ENCODE data around the gene NCOA3.
"Not testable (repeated sequence)": the region's sequence is repeated elsewhere in the genome, so short reads cannot be mapped to it uniquely, and the experiment has no call there.

The NCOA3 gene

GRCh38 chr20:47489448-47489872, 12.2 kb upstream of the NCOA3 start:
- H3K4me3 ChIP-seq (ENCODE audit: low read length in 2 of 2), result no peak overlapping the region
- H3K4me1 ChIP-seq (ENCODE audit: control insufficient read depth in 2 of 2, insufficient read depth in 2 of 2, low read length in 2 of 2), result peaks cover 6 to 15% of the 10 kb centered on the region in 2 donors
- no peak overlapping the region for H3K9ac ChIP-seq (ENCODE audit: low read depth in 1 of 2, low read length in 2 of 2)
- H3K27me3 ChIP-seq (ENCODE audit: control insufficient read depth in 2 of 2, insufficient read depth in 2 of 2, low read length in 2 of 2), result no peaks in the 10 kb centered on the region
- no peaks in the 10 kb centered on the region for H3K36me3 ChIP-seq (ENCODE audit: control insufficient read depth in 2 of 2, insufficient read depth in 2 of 2, low read length in 2 of 2)
- H3K9me3 ChIP-seq (ENCODE audit: control insufficient read depth in 2 of 2, low read length in 2 of 2), result no peaks in the 10 kb centered on the region
- H3K27ac ChIP-seq (ENCODE audit: low read depth in 2 of 2, low read length in 2 of 2), result no peak overlapping the region

- Histone ChIP-seq H3K36me3 (ENCODE audit: control insufficient read depth in 2 of 2, insufficient read depth in 2 of 2, low read length in 2 of 2) (no peaks in the 10 kb centered on the region), H3K9me3 (ENCODE audit: control insufficient read depth in 2 of 2, low read length in 2 of 2) (no peaks in the 10 kb centered on the region), H3K4me3 (ENCODE audit: low read length in 2 of 2) (no peak overlapping the region), H3K27me3 (ENCODE audit: control insufficient read depth in 2 of 2, insufficient read depth in 2 of 2, low read length in 2 of 2) (no peaks in the 10 kb centered on the region), H3K27ac (ENCODE audit: low read depth in 2 of 2, low read length in 2 of 2) (no peak overlapping the region), H3K4me1 (ENCODE audit: control insufficient read depth in 2 of 2, insufficient read depth in 2 of 2, low read length in 2 of 2) (peaks cover 6 to 15% of the 10 kb centered on the region in 2 donors), H3K9ac (ENCODE audit: low read depth in 1 of 2, low read length in 2 of 2) (no peak overlapping the region)
These were observed 10.9 kb upstream of the NCOA3 start for GRCh38 chr20:47490795-47491194.

GRCh38 chr20:47492284-47492683, 9.4 kb upstream of the NCOA3 start:
- H3K36me3 ChIP-seq (ENCODE audit: control insufficient read depth in 2 of 2, insufficient read depth in 2 of 2, low read length in 2 of 2), result no peaks in the 10 kb centered on the region
- H3K4me3 ChIP-seq (ENCODE audit: low read length in 2 of 2), result no peak overlapping the region
- no peaks in the 10 kb centered on the region for H3K9me3 ChIP-seq (ENCODE audit: control insufficient read depth in 2 of 2, low read length in 2 of 2)
- H3K9ac ChIP-seq (ENCODE audit: low read depth in 1 of 2, low read length in 2 of 2), result no peak overlapping the region
- peaks cover 6 to 15% of the 10 kb centered on the region in 2 donors for H3K4me1 ChIP-seq (ENCODE audit: control insufficient read depth in 2 of 2, insufficient read depth in 2 of 2, low read length in 2 of 2)
- peak overlapping the region in 1 of 2 donors; percentile 75 for H3K27ac ChIP-seq (ENCODE audit: low read depth in 2 of 2, low read length in 2 of 2)
- no peaks in the 10 kb centered on the region for H3K27me3 ChIP-seq (ENCODE audit: control insufficient read depth in 2 of 2, insufficient read depth in 2 of 2, low read length in 2 of 2)

- peak overlapping the region in 1 of 2 donors; percentile 51 for H3K4me3 ChIP-seq (ENCODE audit: low read length in 2 of 2)
These were observed 8.3 kb upstream of the NCOA3 start for GRCh38 chr20:47493175-47493962.

GRCh38 chr20:47493963-47494293, 7.8 kb upstream of the NCOA3 start:
- Histone ChIP-seq H3K4me3 (ENCODE audit: low read length in 2 of 2) (peak overlapping the region in 1 of 2 donors; percentile 51), H3K9me3 (ENCODE audit: control insufficient read depth in 2 of 2, low read length in 2 of 2) (no peaks in the 10 kb centered on the region), H3K27me3 (ENCODE audit: control insufficient read depth in 2 of 2, insufficient read depth in 2 of 2, low read length in 2 of 2) (no peaks in the 10 kb centered on the region), H3K9ac (ENCODE audit: low read depth in 1 of 2, low read length in 2 of 2) (peak overlapping the region in 1 of 2 donors; percentile 37), H3K27ac (ENCODE audit: low read depth in 2 of 2, low read length in 2 of 2) (peak overlapping the region; percentile 71 to 75), H3K36me3 (ENCODE audit: control insufficient read depth in 2 of 2, insufficient read depth in 2 of 2, low read length in 2 of 2) (no peaks in the 10 kb centered on the region), H3K4me1 (ENCODE audit: control insufficient read depth in 2 of 2, insufficient read depth in 2 of 2, low read length in 2 of 2) (peaks cover 6 to 18% of the 10 kb centered on the region in 2 donors)

More at GRCh38 chr20:47493175-47493962, 8.3 kb upstream of the NCOA3 start:
- Histone ChIP-seq H3K36me3 (ENCODE audit: control insufficient read depth in 2 of 2, insufficient read depth in 2 of 2, low read length in 2 of 2) (no peaks in the 10 kb centered on the region), H3K9me3 (ENCODE audit: control insufficient read depth in 2 of 2, low read length in 2 of 2) (no peaks in the 10 kb centered on the region), H3K4me1 (ENCODE audit: control insufficient read depth in 2 of 2, insufficient read depth in 2 of 2, low read length in 2 of 2) (peaks cover 6 to 17% of the 10 kb centered on the region in 2 donors), H3K27ac (ENCODE audit: low read depth in 2 of 2, low read length in 2 of 2) (peak overlapping the region; percentile 71 to 75), H3K27me3 (ENCODE audit: control insufficient read depth in 2 of 2, insufficient read depth in 2 of 2, low read length in 2 of 2) (no peaks in the 10 kb centered on the region), H3K9ac (ENCODE audit: low read depth in 1 of 2, low read length in 2 of 2) (peak overlapping the region; percentile 37 to 38)

GRCh38 chr20:47494606-47495005, 7.1 kb upstream of the NCOA3 start:
- H3K36me3 ChIP-seq (ENCODE audit: control insufficient read depth in 2 of 2, insufficient read depth in 2 of 2, low read length in 2 of 2); H3K27me3 ChIP-seq (ENCODE audit: control insufficient read depth in 2 of 2, insufficient read depth in 2 of 2, low read length in 2 of 2); H3K27ac ChIP-seq (ENCODE audit: low read depth in 2 of 2, low read length in 2 of 2); H3K9ac ChIP-seq (ENCODE audit: low read depth in 1 of 2, low read length in 2 of 2); H3K4me3 ChIP-seq (ENCODE audit: low read length in 2 of 2); H3K9me3 ChIP-seq (ENCODE audit: control insufficient read depth in 2 of 2, low read length in 2 of 2): not testable (repeated sequence)
- peaks cover 6 to 18% of the 10 kb centered on the region in 2 donors for H3K4me1 ChIP-seq (ENCODE audit: control insufficient read depth in 2 of 2, insufficient read depth in 2 of 2, low read length in 2 of 2)

GRCh38 chr20:47496118-47496517, 5.6 kb upstream of the NCOA3 start:
- H3K4me1 ChIP-seq (ENCODE audit: control insufficient read depth in 2 of 2, insufficient read depth in 2 of 2, low read length in 2 of 2), result peaks cover 6 to 19% of the 10 kb centered on the region in 2 donors
- H3K4me3 ChIP-seq (ENCODE audit: low read length in 2 of 2), result no peak overlapping the region
- no peaks in the 10 kb centered on the region for H3K9me3 ChIP-seq (ENCODE audit: control insufficient read depth in 2 of 2, low read length in 2 of 2)
- no peaks in the 10 kb centered on the region for H3K36me3 ChIP-seq (ENCODE audit: control insufficient read depth in 2 of 2, insufficient read depth in 2 of 2, low read length in 2 of 2)
- no peak overlapping the region for H3K9ac ChIP-seq (ENCODE audit: low read depth in 1 of 2, low read length in 2 of 2)
- no peak overlapping the region for H3K27ac ChIP-seq (ENCODE audit: low read depth in 2 of 2, low read length in 2 of 2)
- H3K27me3 ChIP-seq (ENCODE audit: control insufficient read depth in 2 of 2, insufficient read depth in 2 of 2, low read length in 2 of 2), result no peaks in the 10 kb centered on the region

- Histone ChIP-seq H3K9me3 (ENCODE audit: control insufficient read depth in 2 of 2, low read length in 2 of 2) (no peaks in the 10 kb centered on the region), H3K27ac (ENCODE audit: low read depth in 2 of 2, low read length in 2 of 2) (no peak overlapping the region)
These were observed 3.1 kb upstream of the NCOA3 start for GRCh38 chr20:47498606-47499005.

GRCh38 chr20:47499053-47499452, 2.6 kb upstream of the NCOA3 start:
- Histone ChIP-seq H3K36me3 (ENCODE audit: control insufficient read depth in 2 of 2, insufficient read depth in 2 of 2, low read length in 2 of 2) (no peaks in the 10 kb centered on the region), H3K9me3 (ENCODE audit: control insufficient read depth in 2 of 2, low read length in 2 of 2) (no peaks in the 10 kb centered on the region), H3K27me3 (ENCODE audit: control insufficient read depth in 2 of 2, insufficient read depth in 2 of 2, low read length in 2 of 2) (no peaks in the 10 kb centered on the region), H3K9ac (ENCODE audit: low read depth in 1 of 2, low read length in 2 of 2) (no peak overlapping the region), H3K27ac (ENCODE audit: low read depth in 2 of 2, low read length in 2 of 2) (no peak overlapping the region), H3K4me3 (ENCODE audit: low read length in 2 of 2) (no peak overlapping the region), H3K4me1 (ENCODE audit: control insufficient read depth in 2 of 2, insufficient read depth in 2 of 2, low read length in 2 of 2) (peaks cover 2 to 13% of the 10 kb centered on the region in 2 donors)

More at GRCh38 chr20:47498606-47499005, 3.1 kb upstream of the NCOA3 start:
- no peaks in the 10 kb centered on the region for H3K27me3 ChIP-seq (ENCODE audit: control insufficient read depth in 2 of 2, insufficient read depth in 2 of 2, low read length in 2 of 2)
- peaks cover 5 to 17% of the 10 kb centered on the region in 2 donors for H3K4me1 ChIP-seq (ENCODE audit: control insufficient read depth in 2 of 2, insufficient read depth in 2 of 2, low read length in 2 of 2)
- H3K36me3 ChIP-seq (ENCODE audit: control insufficient read depth in 2 of 2, insufficient read depth in 2 of 2, low read length in 2 of 2), result no peaks in the 10 kb centered on the region
- no peak overlapping the region for H3K4me3 ChIP-seq (ENCODE audit: low read length in 2 of 2)
- no peak overlapping the region for H3K9ac ChIP-seq (ENCODE audit: low read depth in 1 of 2, low read length in 2 of 2)

- H3K4me3 ChIP-seq (ENCODE audit: low read length in 2 of 2); H3K27ac ChIP-seq (ENCODE audit: low read depth in 2 of 2, low read length in 2 of 2); H3K36me3 ChIP-seq (ENCODE audit: control insufficient read depth in 2 of 2, insufficient read depth in 2 of 2, low read length in 2 of 2); H3K9ac ChIP-seq (ENCODE audit: low read depth in 1 of 2, low read length in 2 of 2); H3K27me3 ChIP-seq (ENCODE audit: control insufficient read depth in 2 of 2, insufficient read depth in 2 of 2, low read length in 2 of 2); H3K9me3 ChIP-seq (ENCODE audit: control insufficient read depth in 2 of 2, low read length in 2 of 2): not testable (repeated sequence)
- peaks cover 2 to 10% of the 10 kb centered on the region in 2 donors for H3K4me1 ChIP-seq (ENCODE audit: control insufficient read depth in 2 of 2, insufficient read depth in 2 of 2, low read length in 2 of 2)
These were observed 1.6 kb upstream of the NCOA3 start for GRCh38 chr20:47500082-47500481.

Data from mucosa of rectum (tissue), 2 donors.